SK-N-MC (cell line): ENCODE data around the gene RIPOR3.

ENCODE experiments used
- DNase-seq: peaks from one replicate; pipeline ENCODE4 v3.0.0-alpha.2; 2011; ENCODE audit warnings: low read depth, low spot score
- H3K27ac ChIP-seq: fragments of 200-600 bp; sonication (generic); 2 replicates; pipeline ENCODE4 v1.5.1; 2016; ENCODE audit warnings: mixed run types
- H3K36me3 ChIP-seq: fragments of 200-600 bp; sonication (generic); 2 replicates; pipeline ENCODE4 v1.6.1; 2017; ENCODE audit warnings: antibody characterized with exemption, low read length, mixed read lengths; ENCODE audit not compliant: insufficient read depth
- H3K4me3 ChIP-seq: fragments of 200-600 bp; sonication (generic); 2 replicates; pipeline ENCODE4 v1.5.1; 2016
- H3K9ac ChIP-seq: fragments of 200-600 bp; sonication (generic); 2 replicates; pipeline ENCODE4 v1.8.0; 2017; ENCODE audit warnings: mixed run types, mixed read lengths; ENCODE audit not compliant: insufficient read length
- H3K9me3 ChIP-seq: fragments of 200-600 bp; sonication (generic); 2 replicates; pipeline ENCODE4 v1.6.1; 2017; ENCODE audit warnings: low read depth, mild to moderate bottlenecking, antibody characterized with exemption, low read length, moderate library complexity, mixed read lengths
- EZH2 ChIP-seq: fragments of 200-600 bp; sonication (generic); IDR thresholded peaks from one replicate; pipeline ENCODE4 v1.6.1; 2017; ENCODE audit warnings: antibody characterized with exemption
- FOXP2 ChIP-seq: optimal IDR thresholded peaks from 2 replicates; pipeline ENCODE3; 2011; ENCODE audit warnings: mild to moderate bottlenecking, moderate library complexity; ENCODE audit not compliant: insufficient read depth; ENCODE audit errors: extremely low read length, control extremely low read depth
- POLR2AphosphoS5 ChIP-seq: IDR thresholded peaks from 2 replicates; pipeline ENCODE4 v1.6.1; 2012; ENCODE audit warnings: mild to moderate bottlenecking, low read depth, low read length, borderline replicate concordance

The RIPOR3 gene

DNA sequence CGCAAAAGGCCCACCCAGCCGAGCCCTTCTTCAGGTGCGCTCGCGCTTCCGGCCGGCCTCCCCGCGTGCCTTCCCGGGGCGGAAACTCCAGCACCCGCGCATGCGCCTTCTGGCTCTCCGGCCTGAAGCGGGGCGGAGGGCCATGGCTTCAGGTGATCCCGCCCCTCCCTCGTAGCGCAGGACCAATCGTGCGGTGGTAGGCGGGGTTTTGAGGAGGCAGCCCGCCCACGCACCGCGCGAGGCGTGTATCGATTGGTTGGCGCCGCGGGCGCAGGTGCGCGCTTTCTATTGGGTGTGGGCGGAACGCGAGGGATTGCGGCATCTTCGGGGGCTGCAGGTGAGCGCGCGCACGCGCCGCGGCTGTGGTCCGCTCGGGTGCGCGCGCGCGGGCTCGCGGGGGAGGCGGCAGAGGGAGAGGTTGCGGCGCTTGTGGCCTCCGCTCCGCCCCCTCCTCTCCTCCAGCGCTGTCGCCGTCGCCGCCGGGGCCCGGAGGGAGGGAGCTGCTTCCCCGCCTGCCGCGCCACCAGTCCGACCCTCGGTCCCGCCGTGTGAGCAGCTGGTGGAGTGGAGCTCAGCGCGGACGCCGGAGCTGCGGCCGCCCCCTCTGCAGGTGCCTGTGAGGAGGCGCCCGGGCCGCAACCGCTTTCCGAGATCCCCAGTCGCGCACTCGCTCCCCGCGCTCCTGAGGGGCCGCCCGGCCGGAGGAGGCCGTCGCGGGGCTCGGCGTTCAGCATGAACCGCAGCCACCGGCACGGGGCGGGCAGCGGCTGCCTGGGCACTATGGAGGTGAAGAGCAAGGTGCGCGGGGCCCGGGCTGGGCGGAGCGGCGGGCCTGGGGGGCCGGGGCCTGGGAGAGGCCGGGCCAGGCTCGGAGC, 40.0 kb upstream of the RIPOR3 start, which contains the start of gene PARD6B:
Gene PARD6B, plus strand, starts transcription at position 526 of the 875 bp plus-strand sequence. Its CDS starts 207 bp downstream, at position 733.
- no peak within 1 kb of the TSS for H3K27ac ChIP-seq

DNA sequence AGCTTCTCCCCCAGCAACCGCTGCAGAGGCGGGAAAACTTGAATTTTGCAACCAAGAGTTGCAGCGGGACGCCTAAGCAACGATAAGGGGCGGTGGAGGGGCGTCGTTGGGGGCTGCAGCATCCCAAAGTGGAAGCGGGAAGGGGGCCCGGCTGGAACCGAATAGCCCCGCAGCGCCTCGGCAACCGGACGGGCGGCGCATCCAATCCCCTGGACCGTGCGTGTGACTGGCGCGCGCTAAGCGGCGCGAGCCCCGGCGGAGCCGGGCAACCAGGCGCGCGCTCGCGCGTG, 39.4 kb upstream of the RIPOR3 start:
- no peak for DNase-seq
- no peak overlapping the region for H3K27ac ChIP-seq

More for the DNA sequence above, 40.0 kb upstream of the RIPOR3 start, which contains the start of gene PARD6B:
- no peaks in the 10 kb centered on the region for H3K9me3 ChIP-seq
- H3K36me3 ChIP-seq, result no peaks in the 10 kb centered on the region
- peak; percentile 90 for DNase-seq
- peak within 1 kb of the TSS; percentile 85 for H3K4me3 ChIP-seq
- peak within 1 kb of the TSS; percentile 76 for H3K9ac ChIP-seq
- TF ChIP-seq EZH2 (no peak), FOXP2 (peak; percentile 70), POLR2AphosphoS5 (peak; percentile 81)

DNA sequence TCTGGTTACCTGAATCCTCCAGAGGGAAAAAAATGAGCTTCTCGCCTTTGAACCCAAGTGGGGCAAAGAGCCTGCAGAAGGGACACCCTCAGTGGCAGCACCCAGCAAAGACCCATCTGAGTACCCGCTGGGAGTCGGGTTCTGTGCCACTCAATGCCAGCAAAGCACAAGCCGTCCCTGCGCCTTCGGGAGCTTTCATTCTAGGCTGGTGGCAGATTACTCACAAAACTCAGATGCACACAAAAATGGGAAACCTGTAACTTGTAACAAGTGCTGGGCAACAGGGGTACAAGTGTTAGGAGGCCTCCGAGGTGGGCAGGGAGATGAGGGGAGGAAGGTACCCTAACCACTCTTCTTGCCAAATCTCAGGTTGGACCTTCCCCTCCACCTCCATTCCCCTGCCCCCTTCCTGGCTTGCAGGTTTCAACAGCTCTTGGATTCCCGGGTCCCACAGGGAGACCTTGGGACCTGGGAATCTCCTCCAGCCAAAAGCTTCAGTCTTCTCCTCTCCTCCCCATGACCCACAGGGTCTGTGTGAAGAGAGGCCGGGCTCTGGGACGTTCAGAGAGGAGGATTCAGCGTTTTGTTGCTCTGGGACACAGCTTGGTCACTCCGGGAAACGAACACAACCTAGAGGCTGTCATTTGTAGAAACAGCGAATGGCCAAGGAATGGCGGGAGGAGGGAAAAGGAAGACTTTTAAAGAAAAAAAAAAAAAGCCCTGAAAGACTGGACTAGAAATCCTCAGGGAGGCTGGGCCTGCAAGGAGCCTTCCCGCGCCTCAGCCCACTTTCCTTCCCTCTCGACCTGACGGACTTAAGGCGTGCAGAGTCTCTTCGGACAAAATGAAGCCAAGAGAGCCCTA, 38.8 kb upstream of the RIPOR3 start:
- no peaks in the 10 kb centered on the region for H3K9me3 ChIP-seq
- H3K4me3 ChIP-seq, result peak overlapping the region; percentile 85
- H3K36me3 ChIP-seq, result no peaks in the 10 kb centered on the region
- H3K27ac ChIP-seq, result no peak overlapping the region
- H3K9ac ChIP-seq, result peak overlapping the region; percentile 58
- TF ChIP-seq POLR2AphosphoS5 (no peak), FOXP2 (no peak), EZH2 (no peak)
- no peak for DNase-seq

More for the DNA sequence above, 39.4 kb upstream of the RIPOR3 start:
- H3K9me3 ChIP-seq, result no peaks in the 10 kb centered on the region
- H3K9ac ChIP-seq, result peak overlapping the region; percentile 58
- H3K4me3 ChIP-seq, result peak overlapping the region; percentile 85
- H3K36me3 ChIP-seq, result no peaks in the 10 kb centered on the region
- TF ChIP-seq FOXP2, result no peak
- peak; percentile 58; the same call in 1 of the 2 replicates for TF ChIP-seq POLR2AphosphoS5
- no peak for TF ChIP-seq EZH2

DNA sequence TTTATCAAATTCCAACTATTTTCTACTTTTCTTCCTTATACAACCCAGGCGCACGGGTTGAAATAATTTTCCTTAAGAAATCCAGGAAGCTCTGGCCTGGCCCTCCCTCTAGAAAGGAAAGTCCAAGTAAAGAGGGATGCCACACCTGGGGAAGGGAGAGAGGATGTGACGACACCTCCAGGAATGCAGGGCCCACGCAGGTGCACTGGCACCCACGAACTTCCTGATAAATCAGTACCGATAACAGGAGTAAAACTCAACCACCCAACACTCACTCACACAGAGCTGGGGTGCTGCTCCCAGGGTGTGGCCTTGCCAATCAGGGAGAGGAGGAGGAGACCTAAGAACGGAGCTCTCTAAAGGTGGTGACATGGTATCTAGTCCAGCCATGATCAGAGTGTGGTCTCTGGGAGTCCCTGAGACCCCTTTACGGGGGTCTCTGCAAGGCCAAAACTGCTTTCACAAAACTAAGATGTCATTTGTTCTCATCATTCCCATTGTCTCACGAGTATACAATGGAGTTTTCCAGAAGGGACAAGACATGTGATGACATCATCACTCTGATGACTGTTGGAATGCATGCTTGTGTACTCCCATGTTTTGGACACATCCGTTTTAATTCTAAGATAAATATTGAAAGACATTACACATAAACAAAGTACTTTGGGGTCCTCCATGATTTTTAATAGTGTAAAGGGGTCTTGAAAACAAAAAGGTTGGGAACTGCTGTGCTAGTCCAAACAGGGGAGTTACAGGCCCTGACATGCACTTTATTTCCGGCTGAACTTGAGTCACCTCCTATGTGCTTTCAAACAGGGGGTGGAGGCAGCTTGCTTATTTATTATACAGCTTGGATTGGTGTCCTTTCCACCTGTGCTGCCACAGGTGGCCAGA, 37.9 kb upstream of the RIPOR3 start:
- no peak for DNase-seq
- no peak overlapping the region for H3K9ac ChIP-seq
- TF ChIP-seq POLR2AphosphoS5, result no peak
- no peak for TF ChIP-seq FOXP2
- H3K36me3 ChIP-seq, result no peaks in the 10 kb centered on the region
- H3K9me3 ChIP-seq, result no peaks in the 10 kb centered on the region
- H3K27ac ChIP-seq, result no peak overlapping the region
- no peak overlapping the region for H3K4me3 ChIP-seq

DNA sequence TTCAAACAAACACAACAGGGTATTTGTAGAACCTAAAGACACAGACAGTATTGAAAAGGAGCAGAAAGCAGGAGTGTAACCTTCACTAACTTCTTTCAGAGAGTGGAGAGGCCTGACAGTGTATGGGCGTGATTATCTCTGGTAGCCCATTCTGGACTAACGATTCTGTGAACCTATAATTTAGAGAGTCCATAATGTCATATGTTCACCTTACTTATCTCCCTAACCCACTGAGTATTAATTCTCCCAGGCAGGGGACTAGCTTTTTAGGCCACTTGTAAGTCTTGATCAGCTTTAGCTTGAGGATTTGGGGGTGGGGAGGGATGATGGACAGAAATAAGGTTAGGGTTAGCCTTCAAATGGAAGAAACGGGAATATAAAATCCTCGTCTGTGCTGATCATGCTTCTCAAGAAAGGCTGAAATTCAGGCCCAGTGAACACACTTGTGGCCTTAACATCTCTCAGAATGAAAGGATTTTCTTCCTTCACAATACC, 37.2 kb upstream of the RIPOR3 start:
- Histone ChIP-seq H3K27ac (no peak overlapping the region), H3K36me3 (no peaks in the 10 kb centered on the region), H3K9ac (no peak overlapping the region), H3K4me3 (no peak overlapping the region), H3K9me3 (no peaks in the 10 kb centered on the region)
- TF ChIP-seq EZH2, result no peak
- TF ChIP-seq POLR2AphosphoS5, result no peak
- TF ChIP-seq FOXP2, result no peak
- no peak for DNase-seq

DNA sequence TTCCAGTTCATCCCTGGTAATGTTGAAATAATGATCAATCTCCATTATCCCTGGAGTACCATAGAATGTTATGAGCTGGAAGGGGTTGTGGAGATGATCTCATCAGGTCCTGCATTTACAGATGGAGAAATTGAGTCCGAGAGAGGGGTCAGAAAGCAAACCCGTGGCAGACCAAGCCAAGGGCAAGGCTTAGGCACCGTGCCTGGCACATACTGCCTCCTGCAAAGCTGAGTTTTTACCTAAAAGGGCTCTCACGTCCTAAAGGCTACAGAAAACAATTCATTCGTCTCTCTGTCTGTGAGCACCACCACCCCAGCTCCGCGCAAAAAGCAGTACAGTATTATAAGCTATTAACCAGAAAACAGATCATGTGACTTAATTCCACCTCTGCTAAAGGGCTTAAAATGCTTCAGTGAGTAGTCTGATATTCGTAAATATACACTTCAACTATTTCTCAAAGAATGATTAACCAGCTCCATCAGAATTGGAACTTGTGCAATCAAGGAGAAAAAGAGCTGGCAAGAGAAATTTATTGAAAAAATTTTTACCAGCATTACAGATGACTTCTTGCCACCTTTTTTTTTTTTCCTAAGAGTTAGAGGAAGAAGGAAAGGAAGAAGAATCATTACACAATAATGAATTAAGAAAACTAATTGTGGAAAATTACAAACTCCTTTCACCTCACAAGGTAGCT, 36.6 kb upstream of the RIPOR3 start:
- no peak overlapping the region for H3K4me3 ChIP-seq
- no peaks in the 10 kb centered on the region for H3K9me3 ChIP-seq
- no peak overlapping the region for H3K9ac ChIP-seq
- TF ChIP-seq EZH2 (no peak), POLR2AphosphoS5 (no peak), FOXP2 (no peak)
- no peaks in the 10 kb centered on the region for H3K36me3 ChIP-seq
- 0 out of 2 replicates have a peak overlapping the region, but pooled peaks have one; percentile 7 for H3K27ac ChIP-seq
- DNase-seq, result no peak

DNA sequence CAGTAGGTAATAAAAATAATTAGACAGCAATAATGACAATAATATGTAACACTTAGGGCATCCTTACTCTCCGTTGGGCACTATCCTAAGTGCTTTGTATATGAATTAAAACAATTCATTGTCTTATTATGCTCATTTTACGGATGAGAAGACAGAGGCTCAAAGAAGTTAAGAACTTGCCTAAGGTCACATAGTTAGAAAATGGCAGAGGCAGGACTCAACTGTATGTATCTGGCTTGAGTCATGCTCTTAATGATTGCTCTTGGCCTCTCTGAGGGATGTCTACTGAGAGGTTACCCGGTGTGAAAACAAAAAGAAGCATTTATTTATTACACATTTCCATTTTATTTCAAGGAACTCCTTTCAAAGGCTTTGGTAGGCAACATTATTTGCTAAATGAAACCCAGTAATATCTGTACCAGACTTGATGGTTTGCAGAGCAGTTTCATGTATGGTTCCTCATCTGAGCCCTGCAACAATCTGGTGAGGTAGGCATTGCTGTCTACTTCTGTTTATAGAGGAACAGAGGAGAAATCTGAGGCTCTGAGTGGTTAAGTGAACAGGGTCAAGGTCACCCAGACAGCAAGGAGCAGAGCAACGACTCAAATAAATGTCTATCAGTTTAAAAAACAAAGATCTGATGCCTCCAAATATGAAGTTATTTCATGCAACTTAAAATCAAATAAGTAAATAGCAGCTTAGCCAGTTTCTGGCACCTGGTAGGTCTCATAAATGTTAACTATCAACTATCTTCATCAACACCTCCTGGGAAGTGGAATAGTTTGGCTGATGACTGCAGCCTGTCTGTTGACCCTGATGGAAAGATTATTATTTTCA, 35.8 kb upstream of the RIPOR3 start:
- H3K9ac ChIP-seq, result no peak overlapping the region
- no peak for DNase-seq

More for the DNA sequence above, 35.8 kb upstream of the RIPOR3 start:
- Histone ChIP-seq H3K36me3 (no peaks in the 10 kb centered on the region), H3K4me3 (no peak overlapping the region), H3K9me3 (no peaks in the 10 kb centered on the region), H3K27ac (peak overlapping the region; percentile 7; the same call in 1 of the 2 replicates)
- no peak for TF ChIP-seq FOXP2
- TF ChIP-seq POLR2AphosphoS5, result no peak
- no peak for TF ChIP-seq EZH2
